HG03066 (cell line): Measurements from ENCODE around the gene HOXD1.

Experiments
- ATAC-seq: cut with Tn5 transposase; IDR thresholded peaks from one replicate; pipeline ENCODE4 v1.9.1; 2021; ENCODE audit warnings: low read depth; ENCODE audit not compliant: unreplicated experiment

The HOXD1 gene

DNA sequence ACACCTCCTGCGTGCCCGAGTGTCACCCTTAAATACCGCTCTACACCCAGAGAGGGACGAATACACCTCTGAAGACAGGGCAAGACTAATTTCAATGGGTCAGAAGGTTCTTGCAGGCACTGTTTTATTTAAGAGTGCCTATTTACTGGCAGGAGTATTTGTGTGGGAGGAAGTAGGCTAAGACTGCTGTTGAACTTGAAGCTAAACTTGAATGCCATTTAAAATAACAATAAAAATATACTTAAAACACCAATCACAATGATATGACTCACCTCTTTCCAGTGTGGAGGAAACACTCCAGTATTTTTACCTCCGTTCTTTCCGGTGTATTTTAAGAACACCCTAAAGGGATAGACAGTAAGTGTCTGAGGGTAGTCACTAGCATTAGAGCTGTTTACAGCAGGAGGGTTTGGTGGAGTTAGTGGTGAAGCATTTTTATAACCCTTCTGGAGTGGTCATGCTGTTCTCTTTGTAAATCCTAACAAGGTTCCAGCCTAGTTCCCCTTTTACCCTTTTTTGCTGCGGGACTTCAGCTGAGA is 9.6 kb upstream of the HOXD1 start:
- no peak for ATAC-seq

DNA sequence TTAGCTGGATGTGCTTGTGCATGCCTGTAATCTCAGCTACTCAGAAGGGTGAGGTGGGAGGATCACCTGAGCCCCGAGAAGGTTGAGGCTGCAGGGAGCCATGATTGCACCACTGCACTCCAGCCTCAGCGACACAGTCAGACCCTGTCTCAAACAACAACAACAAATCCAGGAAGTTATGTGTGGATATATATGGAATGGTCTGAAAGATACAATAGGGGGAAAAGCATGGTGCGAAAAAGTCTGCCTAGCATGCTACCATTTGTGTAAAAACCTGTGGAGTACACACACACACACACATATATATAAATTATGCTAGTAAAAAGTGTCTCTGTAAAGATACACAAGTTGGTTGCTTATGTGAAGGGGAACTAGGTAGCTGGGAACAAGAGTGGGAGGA is 6.9 kb upstream of the HOXD1 start:
- ATAC-seq, result no peak

DNA sequence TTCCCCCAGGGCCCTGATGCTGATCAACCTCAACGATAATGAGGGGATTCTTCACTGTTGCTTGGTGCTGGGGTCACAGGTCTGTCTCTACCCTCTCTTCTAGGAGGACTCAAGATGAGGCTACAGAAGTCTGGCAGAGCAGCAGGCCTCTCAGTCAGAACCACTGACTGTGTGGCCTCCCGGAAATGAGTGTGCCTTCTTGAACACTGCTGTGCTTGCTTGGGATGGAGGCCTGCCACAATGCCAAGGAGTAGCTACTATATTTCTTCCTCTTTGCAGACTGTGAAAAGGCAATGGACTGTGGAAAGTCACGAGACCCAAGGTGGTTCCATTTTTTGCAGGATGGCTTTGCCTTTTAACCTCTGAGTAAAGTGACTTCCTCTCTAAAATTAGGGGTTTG is 5.8 kb upstream of the HOXD1 start:
- no peak for ATAC-seq

DNA sequence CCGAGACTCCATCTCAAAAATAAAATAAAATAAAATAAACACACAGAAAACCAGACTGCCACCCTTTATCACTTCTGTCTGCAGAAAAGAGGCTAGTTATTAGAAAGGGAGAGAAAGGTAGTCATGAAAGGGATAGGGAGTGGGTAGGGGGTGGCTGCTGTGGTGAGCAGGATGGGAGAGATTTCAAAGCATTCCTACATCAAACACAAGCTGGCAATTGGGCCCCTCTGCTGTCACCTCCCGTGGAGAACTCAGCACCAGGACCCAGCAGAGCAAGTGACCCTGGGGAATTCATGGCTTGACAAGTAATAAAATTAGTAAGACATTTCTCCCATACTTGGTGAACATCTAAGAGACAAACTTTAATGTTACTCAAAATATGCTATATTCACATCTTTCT is 3.7 kb upstream of the HOXD1 start:
- no peak for ATAC-seq

DNA sequence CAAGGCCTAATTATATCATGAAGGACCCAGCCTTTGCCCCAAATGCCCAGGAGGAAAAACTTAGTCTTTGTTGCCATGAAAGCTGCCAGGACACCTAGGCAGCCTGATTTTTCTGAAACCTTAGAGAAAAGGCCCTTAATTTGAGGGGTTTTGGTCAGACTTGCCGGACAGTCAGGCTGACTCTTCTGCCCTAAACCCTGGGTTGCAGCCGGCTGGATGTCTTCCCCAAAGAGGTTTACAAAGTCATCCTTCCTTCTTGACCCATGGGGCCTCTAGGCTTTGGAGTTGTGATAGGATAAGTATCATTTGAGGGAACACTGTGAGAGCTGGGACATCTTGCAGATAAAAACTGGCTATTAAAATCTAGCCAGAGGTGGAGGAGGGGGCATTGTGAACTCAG is 2.4 kb upstream of the HOXD1 start:
- no peak for ATAC-seq

DNA sequence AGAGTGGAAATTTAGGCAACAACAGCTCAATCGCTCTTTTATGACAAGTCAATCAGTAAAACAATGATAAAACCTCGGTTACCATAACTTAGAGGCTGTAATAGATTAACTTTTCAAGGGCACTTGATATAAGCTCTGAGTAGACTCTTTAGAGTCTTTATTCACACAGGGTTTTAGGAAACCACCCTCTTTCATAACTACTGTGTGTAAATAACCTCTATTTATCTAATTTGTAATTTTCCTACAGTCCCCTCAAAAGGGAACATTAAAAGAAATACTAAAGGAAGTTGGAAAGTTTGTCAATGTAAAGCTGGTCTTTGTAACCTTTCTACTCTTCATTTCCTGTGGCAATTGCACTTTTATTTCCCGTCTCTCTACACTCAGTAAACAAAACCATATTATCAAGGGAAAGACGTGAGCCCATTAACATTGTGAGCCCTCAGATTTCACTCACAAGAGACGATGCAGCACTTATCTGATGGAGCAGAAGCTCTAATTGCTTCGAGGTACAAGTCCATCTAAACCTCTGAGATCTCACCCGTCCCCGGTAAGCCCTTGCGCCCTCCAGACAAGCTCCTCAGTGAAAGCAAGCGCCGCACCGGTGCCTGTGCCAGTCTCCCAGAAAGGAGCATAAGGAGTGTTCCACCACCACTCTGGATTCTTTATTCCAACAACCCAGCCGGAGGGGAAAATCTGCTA is 1.1 kb upstream of the HOXD1 start:
- ATAC-seq, result no peak

DNA sequence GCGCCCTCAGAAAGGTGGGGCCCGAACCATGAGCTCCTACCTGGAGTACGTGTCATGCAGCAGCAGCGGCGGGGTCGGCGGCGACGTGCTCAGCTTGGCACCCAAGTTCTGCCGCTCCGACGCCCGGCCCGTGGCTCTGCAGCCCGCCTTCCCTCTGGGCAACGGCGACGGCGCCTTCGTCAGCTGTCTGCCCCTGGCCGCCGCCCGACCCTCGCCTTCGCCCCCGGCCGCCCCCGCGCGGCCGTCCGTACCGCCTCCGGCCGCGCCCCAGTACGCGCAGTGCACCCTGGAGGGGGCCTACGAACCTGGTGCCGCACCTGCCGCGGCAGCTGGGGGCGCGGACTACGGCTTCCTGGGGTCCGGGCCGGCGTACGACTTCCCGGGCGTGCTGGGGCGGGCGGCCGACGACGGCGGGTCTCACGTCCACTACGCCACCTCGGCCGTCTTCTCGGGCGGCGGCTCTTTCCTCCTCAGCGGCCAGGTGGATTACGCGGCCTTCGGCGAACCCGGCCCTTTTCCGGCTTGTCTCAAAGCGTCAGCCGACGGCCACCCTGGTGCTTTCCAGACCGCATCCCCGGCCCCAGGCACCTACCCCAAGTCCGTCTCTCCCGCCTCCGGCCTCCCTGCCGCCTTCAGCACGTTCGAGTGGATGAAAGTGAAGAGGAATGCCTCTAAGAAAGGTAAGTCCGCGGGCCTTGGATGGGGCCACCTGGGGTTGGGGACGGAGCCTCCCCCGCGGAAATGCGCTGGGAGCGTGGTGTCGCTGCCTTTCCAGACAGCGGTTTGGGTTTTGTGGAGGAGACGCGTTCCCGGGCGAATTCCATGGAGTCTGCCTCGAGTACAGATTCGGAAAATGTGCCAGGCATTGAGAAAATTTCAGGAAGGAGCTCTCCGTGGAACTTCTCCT is 559 bp downstream of the HOXD1 start:
- ATAC-seq, result no peak

DNA sequence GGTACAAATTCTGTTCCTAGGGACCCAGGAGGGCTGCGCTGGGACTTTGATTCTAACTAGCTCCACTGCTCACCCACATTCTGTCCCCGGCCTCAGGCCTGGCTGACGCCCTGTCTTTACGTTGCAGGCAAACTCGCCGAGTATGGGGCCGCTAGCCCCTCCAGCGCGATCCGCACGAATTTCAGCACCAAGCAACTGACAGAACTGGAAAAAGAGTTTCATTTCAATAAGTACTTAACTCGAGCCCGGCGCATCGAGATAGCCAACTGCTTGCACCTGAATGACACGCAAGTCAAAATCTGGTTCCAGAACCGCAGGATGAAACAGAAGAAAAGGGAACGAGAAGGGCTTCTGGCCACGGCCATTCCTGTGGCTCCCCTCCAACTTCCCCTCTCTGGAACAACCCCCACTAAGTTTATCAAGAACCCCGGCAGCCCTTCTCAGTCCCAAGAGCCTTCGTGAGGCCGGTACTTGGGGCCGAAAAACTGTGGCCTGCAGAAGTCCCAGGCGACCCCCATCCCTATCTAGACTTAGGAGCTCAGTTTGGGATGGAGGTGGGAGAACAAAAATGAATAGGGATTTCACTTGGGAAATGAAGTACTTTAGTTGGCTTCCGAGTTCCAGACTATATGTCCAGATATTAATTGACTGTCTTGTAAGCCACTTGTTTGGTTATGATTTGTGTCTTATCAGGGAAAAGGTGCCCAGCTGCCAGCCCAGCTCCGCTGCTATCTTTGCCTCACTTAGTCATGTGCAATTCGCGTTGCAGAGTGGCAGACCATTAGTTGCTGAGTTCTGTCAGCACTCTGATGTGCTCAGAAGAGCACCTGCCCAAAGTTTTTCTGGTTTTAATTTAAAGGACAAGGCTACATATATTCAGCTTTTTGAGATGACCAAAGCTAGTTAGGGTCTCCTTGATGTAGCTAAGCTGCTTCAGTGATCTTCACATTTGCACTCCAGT is 1.5 kb downstream of the HOXD1 start:
- ATAC-seq, result no peak

DNA sequence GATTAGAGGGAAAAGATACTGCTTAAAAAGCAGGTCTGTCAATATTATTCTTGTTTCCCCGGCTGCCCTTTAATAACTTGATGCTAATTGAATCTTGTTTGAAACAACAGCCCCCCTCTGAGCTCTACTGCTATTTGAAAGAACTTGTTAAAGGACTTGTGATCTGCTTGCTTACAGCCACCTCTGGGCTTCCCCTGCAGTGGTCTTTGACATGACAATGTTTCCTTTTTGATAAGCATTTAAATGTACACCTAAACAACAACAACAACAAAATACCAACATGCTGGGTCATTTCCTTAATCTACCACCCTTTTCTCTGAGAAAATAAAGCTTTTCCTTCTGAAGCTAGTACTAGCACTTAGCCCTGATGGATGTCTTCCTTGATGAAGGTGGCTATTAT is 3.9 kb downstream of the HOXD1 start:
- no peak for ATAC-seq

DNA sequence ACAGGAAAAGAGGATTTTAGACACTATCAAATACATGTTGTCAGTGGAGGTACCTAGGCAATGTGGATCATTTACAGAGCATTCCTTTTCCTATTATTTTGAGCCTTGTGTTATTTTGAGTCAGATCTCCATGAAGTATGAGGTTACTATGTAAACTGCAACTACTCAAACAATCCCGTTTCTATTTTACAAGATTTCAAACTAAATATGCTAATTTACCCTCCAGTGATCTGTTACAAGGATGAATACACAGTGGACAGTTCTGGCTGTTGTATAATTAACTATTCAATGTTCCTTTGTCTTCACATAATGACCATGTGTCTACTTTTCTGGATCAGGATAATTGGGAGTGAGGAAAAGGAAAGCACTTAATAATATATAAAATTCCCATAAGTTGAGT is 4.6 kb downstream of the HOXD1 start:
- ATAC-seq, result no peak

DNA sequence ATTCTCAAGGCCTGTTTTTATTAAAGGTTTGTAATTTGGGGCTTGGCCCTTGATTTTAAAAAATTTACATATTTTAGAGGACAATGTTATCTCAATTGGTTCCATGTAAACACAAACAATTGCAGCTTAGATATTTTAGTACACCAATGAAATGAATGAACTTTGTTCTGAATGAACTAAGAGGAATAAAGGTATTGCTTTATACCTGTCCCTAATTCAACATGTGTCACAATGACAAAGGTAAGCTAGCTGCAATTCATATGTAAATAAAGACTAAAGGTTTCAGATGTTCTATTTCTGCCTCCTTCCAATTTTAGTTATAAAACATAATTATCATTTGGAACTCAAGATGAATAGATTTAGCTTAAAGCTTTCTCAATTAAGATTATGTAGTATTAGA is 11.4 kb downstream of the HOXD1 start:
- ATAC-seq, result no peak

DNA sequence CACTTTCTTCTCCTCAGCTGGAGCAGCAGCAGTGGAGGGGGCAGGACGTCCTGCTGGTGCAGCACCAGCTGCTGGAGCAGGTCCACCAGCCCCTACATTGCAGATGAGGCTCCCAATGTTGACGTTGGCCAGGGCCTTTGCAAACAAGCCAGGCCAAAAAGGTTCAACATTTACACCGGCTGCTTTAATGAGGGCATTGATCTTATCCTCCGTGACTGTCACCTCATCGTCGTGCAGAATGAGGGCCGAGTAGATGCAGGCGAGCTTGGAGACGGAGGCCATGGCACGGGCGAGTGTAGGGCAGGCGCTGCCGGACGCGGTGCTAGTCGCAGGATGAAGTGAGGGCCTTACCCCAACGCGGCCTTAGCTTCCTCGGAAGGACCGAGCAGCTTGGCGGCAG is 12.5 kb downstream of the HOXD1 start:
- no peak for ATAC-seq

DNA sequence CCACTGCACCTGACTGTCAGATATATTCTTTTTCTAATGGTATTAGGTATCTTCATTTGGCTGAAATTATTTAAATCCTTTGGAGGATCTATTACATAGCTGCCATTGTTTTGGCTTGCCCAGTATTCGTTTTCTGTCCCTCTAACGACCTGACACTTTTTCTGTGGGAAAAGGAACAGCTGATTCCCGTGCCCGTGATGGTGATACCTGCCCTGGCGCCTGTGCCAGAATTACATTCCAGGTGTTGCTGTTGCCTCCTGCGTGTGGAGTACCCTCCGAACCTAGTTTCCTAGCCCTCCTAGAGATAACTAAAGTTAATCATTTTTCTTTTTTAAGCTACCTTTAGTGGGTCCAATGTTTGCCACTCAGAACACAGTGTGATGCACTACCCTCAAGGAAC is 14.0 kb downstream of the HOXD1 start:
- no peak for ATAC-seq

DNA sequence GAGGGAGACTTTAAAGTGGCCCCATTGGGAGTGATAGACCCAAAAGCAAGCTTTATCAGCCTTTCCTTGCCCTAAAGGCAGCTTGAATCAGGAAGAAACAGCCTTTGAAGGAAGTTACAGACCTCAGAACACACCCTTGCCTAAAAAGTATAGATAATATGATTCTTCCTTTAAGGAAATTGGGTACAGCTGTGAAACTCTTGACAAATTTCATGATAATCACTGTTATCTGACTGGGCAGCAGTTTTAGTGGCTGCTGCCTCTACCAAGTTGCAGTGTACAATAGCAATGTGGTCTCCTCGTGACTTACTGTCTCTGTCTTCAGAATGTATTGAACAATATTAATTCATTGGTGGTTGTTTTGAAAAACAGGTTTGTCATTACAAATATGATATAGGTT is 16.7 kb downstream of the HOXD1 start:
- no peak for ATAC-seq

DNA sequence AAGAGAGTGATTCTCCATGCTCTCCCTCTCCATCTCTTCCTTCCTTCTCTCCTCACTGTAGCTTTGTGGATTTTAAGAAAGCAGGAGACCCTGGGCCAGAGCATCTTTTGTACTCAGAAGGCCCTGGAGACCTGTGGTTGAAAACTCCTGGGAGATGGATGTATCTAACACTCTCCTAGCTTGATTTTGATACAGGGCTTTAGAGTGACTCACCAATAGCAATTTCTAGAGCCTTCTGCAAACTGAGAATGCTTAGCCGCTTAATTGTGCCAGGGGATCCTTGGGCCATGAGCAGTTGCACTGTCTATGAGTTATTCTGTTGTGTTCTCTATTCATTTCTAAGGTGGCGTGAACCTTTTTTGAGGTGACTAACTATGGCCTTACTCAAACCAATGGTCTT is 17.7 kb downstream of the HOXD1 start:
- no peak for ATAC-seq

DNA sequence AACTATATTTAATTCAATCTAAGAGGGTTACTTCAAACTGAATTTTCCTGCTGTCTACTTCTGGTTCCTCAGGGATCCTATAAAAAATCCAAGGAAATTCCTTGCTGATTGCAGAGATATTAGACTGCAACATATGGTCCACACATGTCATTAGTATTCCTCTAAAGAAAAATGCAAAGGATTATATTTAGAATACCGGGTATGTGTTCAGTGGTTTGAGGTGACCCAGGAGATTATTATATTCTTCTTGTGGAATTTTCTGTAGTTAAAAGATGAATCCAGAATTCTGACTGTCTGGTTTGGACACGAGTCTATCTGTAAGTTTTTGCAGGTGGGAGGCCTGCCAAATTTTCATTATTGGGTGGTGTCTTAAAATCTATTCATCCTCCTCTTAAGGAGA is 18.2 kb downstream of the HOXD1 start:
- no peak for ATAC-seq

DNA sequence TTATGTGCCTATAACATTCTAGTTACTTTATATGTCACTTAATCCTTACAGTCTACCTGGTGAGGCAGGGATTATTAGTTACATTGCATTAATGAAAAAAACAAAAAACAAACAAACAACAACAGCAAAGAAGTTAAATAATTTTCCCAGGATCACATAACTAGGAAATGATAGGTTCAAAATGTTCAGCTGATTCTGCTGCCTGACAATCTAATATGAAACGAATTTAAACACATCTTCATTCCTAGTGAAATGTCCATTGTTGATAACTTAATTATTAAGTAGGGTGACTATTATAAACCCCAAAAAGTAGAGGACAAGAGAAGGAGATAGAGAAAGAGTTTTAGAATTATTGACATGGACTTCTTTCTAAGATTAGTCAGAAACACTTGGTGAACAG is 22.6 kb downstream of the HOXD1 start:
- ATAC-seq, result no peak

DNA sequence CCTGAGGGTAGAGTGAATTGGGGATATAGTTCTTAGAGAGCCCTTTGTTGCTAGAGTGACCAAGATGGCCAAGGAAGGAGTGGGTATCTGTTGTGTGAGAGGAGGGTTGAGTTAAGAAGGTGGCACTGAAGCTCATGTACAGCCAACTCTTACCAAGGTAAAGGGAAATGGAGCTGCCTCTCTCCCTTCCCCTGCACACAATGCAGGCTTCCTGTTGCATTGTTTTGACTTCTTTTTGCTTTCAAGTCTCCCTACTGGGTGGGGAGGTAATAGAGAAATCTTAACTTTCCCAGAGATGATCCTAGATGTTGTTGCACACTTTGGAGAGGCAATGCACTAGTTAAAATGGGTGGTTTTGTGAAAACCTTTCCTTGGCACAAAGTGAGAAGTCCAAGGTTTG is 23.8 kb downstream of the HOXD1 start:
- ATAC-seq, result no peak

DNA sequence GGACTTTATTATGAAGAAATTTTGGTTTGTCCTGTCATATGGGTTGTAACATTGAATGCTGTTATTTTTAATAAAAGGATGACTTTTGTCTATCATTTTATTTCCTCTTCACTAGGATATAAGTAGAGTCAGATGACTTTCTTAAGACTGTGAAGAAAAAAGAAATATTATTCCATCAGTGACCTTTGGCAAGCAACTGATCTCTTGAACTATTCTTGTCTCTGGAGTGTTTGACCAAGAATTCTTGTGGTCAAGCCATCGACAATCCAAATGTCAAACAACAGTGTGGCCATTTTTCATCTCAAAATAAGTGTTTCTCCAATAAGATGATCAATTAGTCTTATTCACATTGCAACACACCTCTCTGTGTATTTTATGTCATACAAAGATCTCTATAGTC is 24.9 kb downstream of the HOXD1 start:
- ATAC-seq, result no peak

DNA sequence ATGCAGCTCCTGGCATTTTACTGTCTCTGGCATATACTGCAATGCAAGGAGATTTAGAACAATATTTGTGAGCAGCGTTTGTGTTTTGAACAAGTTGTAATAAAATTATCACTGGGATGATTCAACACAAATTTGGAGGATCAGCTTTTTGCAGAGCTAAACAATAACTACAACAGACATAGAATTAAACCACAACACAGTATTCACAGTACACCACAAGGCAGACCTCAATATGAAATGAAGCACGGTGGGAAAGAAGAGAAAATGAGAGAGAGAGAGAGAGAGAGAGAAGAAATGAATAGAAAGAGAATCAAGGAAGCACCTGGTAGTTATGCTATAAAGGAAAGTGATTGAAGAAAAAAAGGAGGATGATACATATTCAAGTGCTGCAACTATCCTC is 39.4 kb downstream of the HOXD1 start:
- no peak for ATAC-seq

DNA sequence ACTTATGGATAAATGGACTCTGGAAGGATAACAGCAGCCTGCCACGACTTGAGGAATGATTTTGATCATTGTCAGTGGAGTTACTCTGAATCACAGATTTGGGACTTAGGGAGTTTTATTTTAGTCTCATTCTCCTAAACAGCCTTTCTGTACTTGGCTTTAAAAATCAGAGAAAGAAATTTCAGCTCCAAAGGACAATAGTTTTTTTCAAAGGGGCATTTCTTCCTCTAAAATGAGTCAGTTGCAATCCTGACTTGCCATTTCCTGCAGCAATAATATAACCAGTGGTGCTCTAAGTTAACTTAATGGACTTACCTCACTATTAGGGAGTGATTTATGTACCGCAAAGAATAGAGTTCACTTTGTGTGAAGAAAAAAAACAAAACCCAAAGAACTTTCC is 45.7 kb downstream of the HOXD1 start:
- ATAC-seq, result no peak
